OCI-LY3 (cell line): ENCODE measurements around the gene RPTN.

Experiments used
- CTCF ChIP-seq: fragments of 200-600, 300-600 bp; sonication (generic); IDR thresholded peaks from 2 replicates; pipeline ENCODE4 v1.5.1; 2014; ENCODE audit warnings: antibody characterized with exemption, low read length, low read depth
- EZH2phosphoT487 ChIP-seq: fragments of 200-600 bp; shearing (Covaris generic); IDR thresholded peaks from 2 replicates; pipeline ENCODE4 v1.6.1; 2018; ENCODE audit warnings: antibody characterized with exemption, mixed run types, low read depth

GRCh38 chr1:152166966-152167365 lies 7.9 kb upstream of the RPTN start:
- TF ChIP-seq CTCF (no peak), EZH2phosphoT487 (no peak)
